Fibroblast of lung (primary cell): ENCODE results near the gene TOM1. TPM values are rescaled to one million over a fixed set of nuclear protein-coding genes. Genes with fewer than 3 reads are reported as not detected.

Experiments used
- DNase-seq, 2 donors: peaks; one replicate each; pipeline versions ENCODE4 v3.0.0 to v3.0.0-alpha.2; 2010; ENCODE audit warnings: low read depth in 2 of 2
- H2AFZ ChIP-seq: 2 replicates; pipeline ENCODE4 v1.5.1; 2012; ENCODE audit warnings: low read length, control low read depth, inconsistent platforms
- H3K27ac ChIP-seq: 2 replicates; pipeline ENCODE4 v1.5.1; 2011; ENCODE audit warnings: low read length, control low read depth; ENCODE audit not compliant: insufficient read depth
- H3K27me3 ChIP-seq: 2 replicates; pipeline ENCODE4 v1.5.1; 2011; ENCODE audit warnings: mild to moderate bottlenecking, low read length; ENCODE audit not compliant: control insufficient read depth, insufficient read depth
- H3K36me3 ChIP-seq: 2 replicates; pipeline ENCODE4 v1.5.1; 2011; ENCODE audit warnings: low read length; ENCODE audit not compliant: control insufficient read depth, insufficient read depth
- H3K4me1 ChIP-seq: 2 replicates; pipeline ENCODE4 v1.5.1; 2011; ENCODE audit warnings: low read length; ENCODE audit not compliant: control insufficient read depth, insufficient read depth; ENCODE audit errors: extremely low read depth
- H3K4me2 ChIP-seq: 2 replicates; pipeline ENCODE4 v1.5.1; 2011; ENCODE audit warnings: low read length, control low read depth; ENCODE audit not compliant: insufficient read depth; ENCODE audit errors: extremely low read depth
- H3K4me3 ChIP-seq, 4 experiments: fragments of 200-600 bp in 1 of 4; sonication (generic) in 1 of 4; replicated peaks in 1 of 4; 2 replicates each; pipeline ENCODE4 v1.5.1; 2011 to 2016; ENCODE audit warnings: low read length in 4 of 4, low read depth in 3 of 4, mild to moderate bottlenecking in 3 of 4, control low read depth in 2 of 4, inconsistent platforms in 1 of 4, mixed read lengths in 1 of 4; ENCODE audit not compliant: insufficient read depth in 1 of 4; ENCODE audit errors: control extremely low read depth in 1 of 4
- H3K79me2 ChIP-seq: 2 replicates; pipeline ENCODE4 v1.5.1; 2012; ENCODE audit warnings: mild to moderate bottlenecking, low read length, inconsistent platforms; ENCODE audit not compliant: control insufficient read depth, insufficient read depth
- H3K9ac ChIP-seq: 2 replicates; pipeline ENCODE4 v1.5.1; 2011; ENCODE audit warnings: mild to moderate bottlenecking, low read length, control low read depth; ENCODE audit not compliant: insufficient read depth
- H3K9me3 ChIP-seq: 2 replicates; pipeline ENCODE4 v1.5.1; 2012; ENCODE audit warnings: low read depth, low read length; ENCODE audit not compliant: control insufficient read depth, insufficient read depth
- H4K20me1 ChIP-seq: 2 replicates; pipeline ENCODE4 v1.5.1; 2011; ENCODE audit warnings: low read length; ENCODE audit not compliant: control insufficient read depth, insufficient read depth; ENCODE audit errors: extremely low read depth
- CTCF ChIP-seq, 2 donors: IDR thresholded peaks in 1 of 2; conservative IDR thresholded peaks in 1 of 2; 1 replicate in 1 of 2; 2 replicates in 1 of 2; pipeline ENCODE4 v1.5.1; 2011 to 2012; ENCODE audit warnings: low read length in 2 of 2, control low read depth in 1 of 2, inconsistent platforms in 1 of 2, low read depth in 1 of 2, mild to moderate bottlenecking in 1 of 2
- EZH2 ChIP-seq: IDR thresholded peaks from 2 replicates; pipeline ENCODE4 v1.5.1; 2012; ENCODE audit warnings: low read length, control low read depth, mild to moderate bottlenecking; ENCODE audit errors: missing control alignments
- polyA plus RNA-seq, 2 donors: library from polyadenylated mRNA; depleted of rRNA in 1 of 2; stranded (reverse) in 1 of 2; unstranded in 1 of 2; fragments of >200 nt; gene quantifications; 2 replicates each; pipeline ENCODE4 v1.2.1, GENCODE V29; 2011 to 2012; ENCODE audit warnings: missing spikeins in 1 of 2
- total RNA-seq: library from RNA; depleted of rRNA; stranded (reverse); fragments of >200 nt; gene quantifications from 2 replicates; pipeline ENCODE4 v1.2.1, GENCODE V29; 2014

The TOM1 gene
- total and polyA plus RNA-seq, 2 donors (not counting 1 experiment from before 2014, with no cell fraction given): 30.9 to 51.6 TPM

- H3K79me2 ChIP-seq: peaks cover 36% of the 10 kb centered on the region
- no peak overlapping the region for H3K27ac ChIP-seq
- peaks cover 2% of the 10 kb centered on the region for H3K36me3 ChIP-seq
- H3K9me3 ChIP-seq: no peaks in the 10 kb centered on the region
- no peak for TF ChIP-seq EZH2
- H3K4me2 ChIP-seq: peak overlapping the region; percentile 80
- H4K20me1 ChIP-seq: no peaks in the 10 kb centered on the region
- no peak for DNase-seq
- H3K4me1 ChIP-seq: peaks cover 2% of the 10 kb centered on the region
- H3K9ac ChIP-seq: peak overlapping the region; percentile 36
- H2AFZ ChIP-seq: peak overlapping the region; percentile 90
- peak overlapping the region; percentile 60 to 99 (median 84) for H3K4me3 ChIP-seq
- no peaks in the 10 kb centered on the region for H3K27me3 ChIP-seq
Measured at GRCh38 chr22:35257002-35257320, 42.7 kb upstream of the TOM1 start.

GRCh38 chr22:35257321-35258190, 42.1 kb upstream of the TOM1 start, which contains the start of gene HMGXB4:
Gene HMGXB4, plus strand, starts transcription at chr22:35257493. Its CDS starts 4,898 bp downstream, at chr22:35262391.
- H3K36me3 ChIP-seq: peaks cover 2% of the 10 kb centered on the region
- H3K79me2 ChIP-seq: peaks cover 40% of the 10 kb centered on the region
- peak within 1 kb of the TSS; percentile 85 for H3K27ac ChIP-seq
- peaks cover 2% of the 10 kb centered on the region for H3K4me1 ChIP-seq
- no peaks in the 10 kb centered on the region for H3K9me3 ChIP-seq
- no peaks in the 10 kb centered on the region for H4K20me1 ChIP-seq
- H3K9ac ChIP-seq: peak within 1 kb of the TSS; percentile 95
- H3K4me2 ChIP-seq: peak within 1 kb of the TSS; percentile 80
- H3K27me3 ChIP-seq: no peaks in the 10 kb centered on the region
- DNase-seq: peak; percentile 88 to 91
- peak within 1 kb of the TSS; percentile 76 to 99 (median 90) for H3K4me3 ChIP-seq
- peak within 1 kb of the TSS; percentile 90 for H2AFZ ChIP-seq
- TF ChIP-seq CTCF (conservative IDR thresholded peaks at IDR 0.05 in 1 of 2, IDR thresholded peaks at IDR 0.05 in 1 of 2; ENCODE audit: low read depth in 1 of 2, low read length in 2 of 2) (no peak), EZH2 (no peak)

GRCh38 chr22:35258191-35258988, 41.3 kb upstream of the TOM1 start:
- Histone ChIP-seq H3K9ac (peak overlapping the region; percentile 95), H3K36me3 (peaks cover 10% of the 10 kb centered on the region), H3K27me3 (no peaks in the 10 kb centered on the region), H3K27ac (peak overlapping the region; percentile 85), H3K4me2 (peak overlapping the region; percentile 79), H3K4me3 (peak overlapping the region; percentile 76 to 91 (median 90)), H3K4me1 (peaks cover 2% of the 10 kb centered on the region), H3K9me3 (no peaks in the 10 kb centered on the region), H3K79me2 (peaks cover 40% of the 10 kb centered on the region), H2AFZ (peak overlapping the region; percentile 14), H4K20me1 (no peaks in the 10 kb centered on the region)
- peak; percentile 20 to 65 for DNase-seq
- TF ChIP-seq CTCF (conservative IDR thresholded peaks at IDR 0.05 in 1 of 2, IDR thresholded peaks at IDR 0.05 in 1 of 2; ENCODE audit: low read depth in 1 of 2, low read length in 2 of 2) (no peak), EZH2 (no peak)
